Measurements from ENCODE around the gene METTL27. TPM values are rescaled to one million over a fixed set of nuclear protein-coding genes. Genes with fewer than 3 reads are reported as not detected.
"Not testable (repeated sequence)": the region's sequence is repeated elsewhere in the genome, so short reads cannot be mapped to it uniquely, and the experiment has no call there.

METTL27 gene
- total RNA-seq, 1 donor from 2014 or later: not detected

DNA sequence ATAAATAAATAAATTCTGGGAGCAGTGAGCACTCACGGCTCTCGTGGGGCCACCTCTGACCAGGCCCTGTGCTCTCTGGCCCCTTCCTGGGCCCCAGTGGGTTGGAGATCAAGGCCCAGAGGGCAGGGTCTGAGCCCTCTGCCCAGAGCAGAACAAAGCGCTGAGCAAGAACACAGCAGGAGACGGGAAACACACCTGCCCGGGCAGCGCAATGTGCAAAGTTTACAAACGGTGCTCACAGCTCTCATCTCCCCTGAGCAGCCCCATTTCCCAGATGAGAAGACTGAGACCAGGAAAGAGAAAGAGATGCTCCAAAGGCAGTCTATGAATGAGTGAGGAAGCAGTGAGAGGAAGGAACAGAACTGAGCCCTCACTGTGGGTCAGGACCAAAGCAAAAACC, 3.0 kb downstream of the METTL27 start:
- no peak for DNase-seq (ENCODE audit: low spot score)

DNA sequence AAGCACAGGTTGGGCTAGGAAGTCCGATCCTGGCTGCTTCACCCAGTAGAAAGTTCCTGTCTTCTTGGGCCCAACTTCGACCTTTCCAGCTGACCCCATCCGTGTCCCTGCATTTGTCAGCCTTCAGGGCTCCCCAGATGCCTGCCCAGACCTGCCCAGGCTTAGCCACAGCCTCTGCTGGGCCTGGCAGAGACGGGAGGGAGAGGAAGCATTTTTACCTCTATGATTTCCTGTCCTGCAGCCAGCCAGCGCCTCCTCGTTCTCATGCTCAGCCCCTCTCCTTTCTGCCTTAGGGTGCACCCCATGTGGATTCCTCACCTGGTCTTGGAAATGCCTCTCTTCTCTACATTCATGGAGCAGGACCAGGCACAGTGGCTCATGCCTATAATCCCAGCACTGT, 3.7 kb downstream of the METTL27 start:
- no peak for DNase-seq (ENCODE audit: low spot score)

DNA sequence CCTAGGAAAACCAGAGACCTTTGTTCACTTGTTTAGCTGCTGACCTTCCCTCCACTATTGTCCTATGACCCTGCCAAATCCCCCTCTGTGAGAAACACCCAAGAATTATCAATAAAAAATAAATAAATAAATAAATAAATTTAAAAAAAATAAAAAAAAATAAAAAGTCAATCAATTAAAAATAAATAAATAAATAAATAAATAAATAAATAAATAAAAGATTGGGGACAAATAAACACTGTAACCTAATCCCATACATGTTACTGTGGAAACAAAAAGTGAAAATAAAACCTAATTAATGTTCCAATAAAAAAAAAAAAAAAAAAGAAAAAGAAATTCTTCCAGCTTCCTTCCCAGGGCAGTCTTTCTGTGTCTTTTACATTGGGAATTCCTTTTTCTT, 5.1 kb downstream of the METTL27 start:
- DNase-seq (ENCODE audit: low spot score): not testable (repeated sequence)

DNA sequence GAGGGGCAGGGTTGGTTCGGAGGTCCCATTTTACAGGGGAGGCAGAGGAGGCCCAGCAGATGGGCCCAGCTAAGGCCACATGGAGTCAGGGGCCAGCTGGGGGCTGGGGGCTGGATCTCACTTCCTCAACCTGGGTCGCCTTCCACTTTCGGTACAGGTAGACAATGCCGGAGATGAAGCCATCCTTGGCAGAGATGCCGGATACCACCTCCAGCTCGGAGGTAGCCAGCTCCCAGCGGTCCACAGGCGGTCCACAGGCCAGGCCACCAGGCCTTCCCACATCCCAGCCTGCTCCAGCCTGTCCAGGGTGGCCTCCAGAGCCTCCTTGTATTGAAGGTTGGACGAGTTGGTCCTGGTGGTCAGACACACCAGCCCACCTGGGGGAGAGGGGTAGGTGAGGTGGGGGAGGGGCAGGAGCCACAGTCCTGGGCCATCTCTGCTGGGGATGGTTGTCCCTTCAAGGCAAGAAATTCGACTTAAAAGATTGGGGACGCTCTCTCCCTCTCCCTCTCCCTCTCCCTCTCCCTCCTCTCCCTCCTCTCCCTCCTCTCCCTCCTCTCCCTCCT, 7.6 kb downstream of the METTL27 start:
- DNase-seq (ENCODE audit: low spot score): no peak

DNA sequence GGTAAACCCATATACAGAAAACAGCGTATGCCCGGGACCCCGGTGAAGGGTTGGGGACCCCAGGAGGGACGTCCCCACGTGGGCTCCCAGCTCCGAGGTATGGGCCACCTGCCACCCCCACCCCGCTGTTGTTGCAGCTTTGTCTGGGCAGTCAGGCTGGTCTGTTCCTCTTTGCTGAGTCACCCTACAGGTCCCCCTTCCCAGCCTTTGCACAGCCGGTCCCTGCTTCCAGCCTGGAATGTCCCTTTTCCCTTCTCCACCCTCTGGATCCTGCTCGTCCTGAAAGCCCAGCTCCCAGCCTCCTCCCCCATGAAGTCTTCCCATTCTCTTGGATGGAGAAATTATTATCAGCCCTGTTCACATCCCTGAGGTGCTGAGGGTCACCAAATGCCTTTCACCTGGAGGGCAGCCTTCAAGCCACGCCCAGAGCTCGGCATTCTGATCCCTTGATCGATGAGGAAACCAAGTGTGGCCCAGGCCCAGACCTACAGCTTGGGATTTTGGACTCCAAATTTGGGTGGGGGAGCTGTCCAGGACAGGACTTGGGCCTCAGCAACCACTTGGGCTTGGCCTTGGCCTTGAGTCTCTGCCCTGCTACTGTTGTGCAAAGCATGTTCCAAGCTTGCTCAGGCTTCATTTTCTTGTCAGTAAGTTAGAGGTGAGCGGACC, 8.9 kb downstream of the METTL27 start:
- no peak for DNase-seq (ENCODE audit: low spot score)

DNA sequence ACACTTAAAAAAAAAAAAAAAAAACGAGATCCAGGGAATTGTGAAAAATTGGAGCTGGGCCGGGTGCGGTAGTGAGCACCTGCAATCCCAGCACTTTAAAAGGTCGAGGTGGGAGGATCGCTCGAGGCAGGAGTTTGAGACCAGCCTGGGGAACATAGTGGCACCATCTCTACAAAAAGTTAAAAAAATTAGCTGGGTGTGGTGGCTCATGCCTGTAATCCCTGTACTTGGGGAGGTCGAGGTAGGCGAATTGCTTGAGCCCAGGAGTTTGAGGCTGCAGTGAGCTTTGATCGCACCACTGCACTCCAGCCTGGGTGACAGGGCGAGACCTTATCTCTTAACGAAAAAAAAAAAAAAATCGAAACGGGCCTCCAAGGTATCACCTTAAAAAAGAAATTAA, 9.5 kb downstream of the METTL27 start:
- no peak for DNase-seq (ENCODE audit: low spot score)

DNA sequence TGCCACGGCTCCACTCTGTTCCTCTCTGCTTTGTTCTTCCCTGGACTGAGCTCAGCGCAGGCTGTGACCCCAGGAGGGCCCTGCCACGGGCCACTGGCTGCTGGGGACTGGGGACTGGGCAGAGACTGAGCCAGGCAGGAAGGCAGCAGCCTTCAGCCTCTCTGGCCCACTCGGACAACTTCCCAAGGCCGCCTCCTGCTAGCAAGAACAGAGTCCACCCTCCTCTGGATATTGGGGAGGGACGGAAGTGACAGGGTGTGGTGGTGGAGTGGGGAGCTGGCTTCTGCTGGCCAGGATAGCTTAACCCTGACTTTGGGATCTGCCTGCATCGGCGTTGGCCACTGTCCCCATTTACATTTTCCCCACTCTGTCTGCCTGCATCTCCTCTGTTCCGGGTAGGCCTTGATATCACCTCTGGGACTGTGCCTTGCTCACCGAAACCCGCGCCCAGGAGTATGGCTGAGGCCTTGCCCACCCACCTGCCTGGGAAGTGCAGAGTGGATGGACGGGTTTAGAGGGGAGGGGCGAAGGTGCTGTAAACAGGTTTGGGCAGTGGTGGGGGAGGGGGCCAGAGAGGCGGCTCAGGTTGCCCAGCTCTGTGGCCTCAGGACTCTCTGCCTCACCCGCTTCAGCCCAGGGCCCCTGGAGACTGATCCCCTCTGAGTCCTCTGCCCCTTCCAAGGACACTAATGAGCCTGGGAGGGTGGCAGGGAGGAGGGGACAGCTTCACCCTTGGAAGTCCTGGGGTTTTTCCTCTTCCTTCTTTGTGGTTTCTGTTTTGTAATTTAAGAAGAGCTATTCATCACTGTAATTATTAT, 10.3 kb downstream of the METTL27 start:
- peak; percentile 62 for DNase-seq (ENCODE audit: low spot score)

DNA sequence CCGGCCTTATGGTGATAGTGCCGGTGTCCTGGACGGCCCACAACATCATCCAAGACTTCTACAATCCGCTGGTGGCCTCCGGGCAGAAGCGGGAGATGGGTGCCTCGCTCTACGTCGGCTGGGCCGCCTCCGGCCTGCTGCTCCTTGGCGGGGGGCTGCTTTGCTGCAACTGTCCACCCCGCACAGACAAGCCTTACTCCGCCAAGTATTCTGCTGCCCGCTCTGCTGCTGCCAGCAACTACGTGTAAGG, 10.8 kb downstream of the METTL27 start:
- DNase-seq (ENCODE audit: low spot score): no peak

DNA sequence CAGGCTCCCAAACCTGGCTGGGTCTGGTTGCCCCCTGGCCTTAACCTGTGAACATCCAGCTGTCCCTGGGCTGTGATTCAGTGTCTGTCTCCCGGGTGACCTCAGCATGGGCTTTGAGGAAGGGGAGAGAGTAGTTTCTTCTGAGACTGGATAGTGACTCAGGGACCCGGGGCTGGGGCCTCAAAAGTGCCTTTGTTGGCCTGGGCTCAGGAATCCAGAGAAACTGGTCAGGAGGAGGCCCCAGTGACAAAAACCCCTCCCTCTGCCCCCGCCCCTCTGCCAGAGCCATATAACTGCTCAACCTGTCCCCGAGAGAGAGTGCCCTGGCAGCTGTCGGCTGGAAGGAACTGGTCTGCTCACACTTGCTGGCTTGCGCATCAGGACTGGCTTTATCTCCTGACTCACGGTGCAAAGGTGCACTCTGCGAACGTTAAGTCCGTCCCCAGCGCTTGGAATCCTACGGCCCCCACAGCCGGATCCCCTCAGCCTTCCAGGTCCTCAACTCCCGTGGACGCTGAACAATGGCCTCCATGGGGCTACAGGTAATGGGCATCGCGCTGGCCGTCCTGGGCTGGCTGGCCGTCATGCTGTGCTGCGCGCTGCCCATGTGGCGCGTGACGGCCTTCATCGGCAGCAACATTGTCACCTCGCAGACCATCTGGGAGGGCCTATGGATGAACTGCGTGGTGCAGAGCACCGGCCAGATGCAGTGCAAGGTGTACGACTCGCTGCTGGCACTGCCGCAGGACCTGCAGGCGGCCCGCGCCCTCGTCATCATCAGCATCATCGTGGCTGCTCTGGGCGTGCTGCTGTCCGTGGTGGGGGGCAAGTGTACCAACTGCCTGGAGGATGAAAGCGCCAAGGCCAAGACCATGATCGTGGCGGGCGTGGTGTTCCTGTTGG, 11.4 kb downstream of the METTL27 start, which contains the start of gene CLDN4:
TSS of gene CLDN4 (plus strand) at position 316 of the 903 bp plus-strand sequence. CDS start at position 522, 206 bp downstream.
- peak; percentile 78 for DNase-seq (ENCODE audit: low spot score)

DNA sequence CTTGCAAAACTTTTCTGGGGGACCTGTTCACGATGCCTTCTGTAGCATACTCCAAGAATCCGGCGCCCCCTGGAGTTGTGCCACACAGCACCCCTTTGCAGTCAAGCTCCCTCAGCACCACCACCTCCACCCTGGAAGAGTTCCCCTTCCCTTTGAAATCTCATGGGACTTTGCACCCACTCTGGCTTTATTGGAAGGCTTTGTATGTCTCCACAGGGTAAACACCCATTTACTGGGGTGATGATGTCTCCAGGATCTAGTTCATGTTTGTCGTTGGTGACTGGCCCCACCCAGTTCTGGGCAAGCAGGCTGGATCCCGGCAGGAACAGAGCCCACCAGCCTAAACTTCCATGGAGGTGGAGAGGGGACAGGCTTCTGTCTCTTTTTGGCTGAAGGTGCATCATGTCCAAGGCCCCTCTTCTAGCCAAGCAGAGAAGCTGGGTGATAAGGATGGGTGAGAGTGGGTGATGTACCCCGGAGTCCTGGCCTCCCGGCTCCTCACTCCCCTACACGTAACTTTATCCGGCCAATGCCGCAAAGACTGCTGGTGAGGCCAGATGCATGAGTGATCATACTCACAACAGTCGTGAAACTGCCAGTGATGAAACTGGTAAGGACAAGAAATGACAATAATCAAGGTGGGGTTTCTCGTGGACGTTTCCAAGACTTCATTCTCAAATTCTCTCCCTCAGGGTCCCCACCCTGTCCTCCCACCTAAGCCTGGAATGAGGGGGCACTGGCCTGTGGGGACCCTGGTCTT, 12.2 kb downstream of the METTL27 start:
- DNase-seq (ENCODE audit: low spot score): no peak

DNA sequence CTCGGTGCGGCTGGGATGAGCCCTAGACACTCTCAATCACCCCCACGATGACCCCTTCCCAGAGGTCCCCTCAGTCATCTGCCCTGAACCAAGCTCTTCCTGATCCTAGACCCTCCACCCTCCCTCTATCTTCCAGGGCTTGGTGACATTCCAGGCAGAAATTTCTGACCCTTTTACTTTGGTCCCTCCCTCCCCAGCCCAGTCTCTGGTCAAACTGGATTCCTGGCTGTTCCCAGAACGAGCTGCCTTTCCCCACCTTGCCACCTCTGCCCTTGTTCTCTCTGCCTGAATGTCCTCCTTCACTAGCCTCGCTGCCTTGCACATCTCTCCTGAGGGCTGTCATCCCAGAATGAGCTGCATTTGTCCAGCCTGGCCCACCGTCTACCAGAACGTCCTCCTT, 12.8 kb downstream of the METTL27 start:
- no peak for DNase-seq (ENCODE audit: low spot score)

DNA sequence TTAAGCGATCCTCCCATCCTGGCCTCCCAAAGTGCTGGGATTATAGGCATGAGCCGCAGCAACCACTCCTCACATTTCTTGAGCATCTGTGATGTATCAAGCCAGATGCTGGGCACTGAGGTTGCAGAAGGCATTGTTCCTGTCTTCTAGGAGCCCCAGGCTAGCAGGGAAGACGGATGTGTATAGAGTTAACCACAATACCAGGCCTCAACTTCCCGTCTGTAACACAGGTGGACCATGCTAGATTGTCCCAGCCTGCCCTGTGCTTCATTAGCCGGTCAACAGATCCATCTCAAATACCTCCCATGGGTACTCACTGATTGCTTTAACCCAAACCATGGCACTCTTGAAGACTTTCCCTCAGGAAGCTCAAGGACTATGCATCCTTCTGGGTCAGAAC, 13.3 kb downstream of the METTL27 start:
- no peak for DNase-seq (ENCODE audit: low spot score)

DNA sequence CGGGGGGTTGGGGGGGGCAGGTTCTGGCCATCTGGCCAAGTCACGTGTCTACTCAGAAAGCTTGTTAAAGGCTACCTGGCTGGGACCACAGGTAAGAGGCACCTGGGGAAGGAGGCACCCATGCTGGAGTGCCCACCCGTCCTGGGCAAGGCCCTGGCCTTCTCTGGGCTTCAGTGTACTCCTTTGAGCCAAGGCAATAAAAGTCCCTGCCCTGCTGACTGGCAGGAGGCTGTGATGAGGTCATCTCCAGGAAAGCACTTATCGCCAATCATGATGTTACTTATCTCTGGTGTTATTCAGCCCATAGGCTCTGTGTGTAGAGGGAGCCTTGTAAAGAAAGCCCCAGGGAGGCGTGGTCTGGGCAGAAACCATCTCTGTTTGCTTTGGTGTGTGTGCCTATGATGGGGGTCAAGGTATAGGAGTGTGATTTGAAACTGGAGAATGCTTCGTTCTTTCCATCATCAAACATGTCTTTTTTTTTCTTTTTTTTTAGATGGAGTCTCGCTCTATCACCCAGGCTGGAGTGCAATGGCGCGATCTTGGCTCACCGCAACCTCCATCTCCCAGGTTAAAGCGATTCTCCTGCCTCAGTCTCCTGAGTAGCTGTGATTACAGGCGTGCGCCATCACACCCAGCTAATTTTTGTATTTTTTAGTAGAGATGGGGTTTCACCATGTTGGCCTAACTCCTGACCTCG, 14.1 kb downstream of the METTL27 start:
- peak; percentile 74 for DNase-seq (ENCODE audit: low spot score)

DNA sequence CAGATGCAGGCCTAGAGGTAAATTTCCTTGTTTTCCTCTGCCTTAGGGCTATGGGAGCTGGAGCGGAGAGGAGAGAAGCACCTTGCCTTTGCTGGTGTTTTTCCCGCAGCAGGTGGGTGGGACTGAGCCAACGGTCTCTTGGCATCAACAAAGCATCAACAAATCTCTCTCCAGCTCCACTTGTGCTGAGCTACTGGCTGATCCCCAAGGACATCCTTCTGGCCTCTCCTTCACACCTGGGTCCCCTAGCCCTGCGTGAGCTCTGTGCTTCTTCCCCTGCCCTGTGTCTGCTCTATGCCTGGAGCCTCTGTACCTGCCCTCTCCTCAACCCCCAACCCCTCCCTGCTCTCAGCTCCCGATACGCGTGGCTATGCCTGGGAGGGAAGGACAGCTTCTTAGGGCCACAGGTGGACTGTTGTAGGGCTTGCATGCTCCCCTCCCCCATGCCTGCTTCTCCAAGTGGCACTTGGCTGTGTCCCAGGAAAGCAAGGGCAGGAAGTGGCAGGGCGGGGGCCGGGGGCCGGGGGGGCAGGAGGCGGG, 14.7 kb downstream of the METTL27 start:
- DNase-seq (ENCODE audit: low spot score): no peak

DNA sequence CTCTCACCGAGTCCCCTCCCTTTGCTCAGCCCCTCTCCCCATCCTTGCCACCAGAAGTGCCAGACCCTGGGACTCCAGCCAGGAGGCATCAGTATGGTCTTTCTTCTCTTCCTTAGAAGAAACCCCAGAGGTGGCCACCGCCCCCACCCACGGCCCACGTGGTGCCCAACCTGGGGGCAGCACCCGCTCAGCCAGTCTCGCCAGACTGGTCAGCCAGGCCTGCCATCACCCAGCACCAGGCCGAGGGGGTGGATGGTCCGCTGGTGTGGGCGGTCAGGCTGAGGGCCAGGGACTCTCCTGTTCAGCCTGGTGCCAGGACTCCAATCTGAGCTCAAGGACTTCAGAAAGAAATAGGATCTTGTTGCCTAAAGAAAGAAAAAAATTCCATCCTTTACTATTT, 17.3 kb downstream of the METTL27 start:
- no peak for DNase-seq (ENCODE audit: low spot score)

DNA sequence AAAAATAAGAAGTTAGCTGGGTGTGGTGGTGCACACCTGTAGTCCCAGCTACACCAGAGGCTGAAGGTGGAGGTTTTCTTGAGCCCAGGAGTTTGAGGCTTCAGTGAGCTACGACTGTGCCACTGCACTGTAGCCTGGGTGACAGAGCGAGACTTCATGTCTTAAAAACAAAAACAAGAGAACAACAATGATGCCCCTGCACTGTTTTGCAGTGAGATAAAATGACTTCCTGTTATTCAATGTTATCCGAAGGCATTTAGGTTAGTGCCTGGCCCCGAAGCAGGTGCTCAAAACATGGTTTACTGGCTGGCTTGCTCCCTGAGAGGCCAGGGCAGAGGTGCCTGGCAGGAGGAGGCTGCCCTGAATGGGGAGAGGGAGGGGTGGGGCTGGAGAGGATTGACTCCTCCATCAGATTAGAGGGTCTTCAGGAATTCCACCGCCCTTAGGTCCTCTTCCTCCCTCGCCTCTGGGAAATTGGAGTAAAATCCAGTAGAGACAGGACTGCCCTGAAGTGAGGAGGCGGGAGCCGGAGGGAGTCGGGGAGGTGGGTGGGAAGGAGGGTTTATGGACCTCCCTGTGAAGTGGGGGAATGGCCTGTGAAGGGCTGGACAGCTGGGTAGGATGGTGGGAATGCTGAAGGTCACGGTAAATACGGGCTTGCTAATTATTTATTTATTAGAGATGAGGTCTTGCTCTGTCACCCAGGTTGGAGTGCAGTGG, 18.3 kb downstream of the METTL27 start:
- DNase-seq (ENCODE audit: low spot score): no peak

DNA sequence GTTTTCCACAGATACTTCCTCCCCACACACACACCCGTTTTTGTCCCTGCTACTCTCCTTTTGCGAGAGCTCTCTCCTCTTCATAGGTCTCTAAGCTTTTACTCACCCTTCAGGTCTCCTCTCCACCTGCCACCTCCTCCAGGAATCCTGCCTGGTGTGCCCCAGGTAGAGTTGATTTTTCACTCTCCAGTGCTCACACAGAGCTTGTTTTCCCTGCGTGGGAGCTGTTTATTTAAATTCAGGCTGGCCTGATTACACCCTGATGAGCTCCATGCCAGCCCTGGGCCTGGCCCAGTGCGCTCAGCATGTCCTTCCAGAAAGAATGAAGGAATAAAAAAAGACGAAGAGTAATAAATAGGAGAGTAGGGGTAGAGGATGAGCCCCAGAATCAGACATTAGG, 19.1 kb downstream of the METTL27 start:
- no peak for DNase-seq (ENCODE audit: low spot score)

DNA sequence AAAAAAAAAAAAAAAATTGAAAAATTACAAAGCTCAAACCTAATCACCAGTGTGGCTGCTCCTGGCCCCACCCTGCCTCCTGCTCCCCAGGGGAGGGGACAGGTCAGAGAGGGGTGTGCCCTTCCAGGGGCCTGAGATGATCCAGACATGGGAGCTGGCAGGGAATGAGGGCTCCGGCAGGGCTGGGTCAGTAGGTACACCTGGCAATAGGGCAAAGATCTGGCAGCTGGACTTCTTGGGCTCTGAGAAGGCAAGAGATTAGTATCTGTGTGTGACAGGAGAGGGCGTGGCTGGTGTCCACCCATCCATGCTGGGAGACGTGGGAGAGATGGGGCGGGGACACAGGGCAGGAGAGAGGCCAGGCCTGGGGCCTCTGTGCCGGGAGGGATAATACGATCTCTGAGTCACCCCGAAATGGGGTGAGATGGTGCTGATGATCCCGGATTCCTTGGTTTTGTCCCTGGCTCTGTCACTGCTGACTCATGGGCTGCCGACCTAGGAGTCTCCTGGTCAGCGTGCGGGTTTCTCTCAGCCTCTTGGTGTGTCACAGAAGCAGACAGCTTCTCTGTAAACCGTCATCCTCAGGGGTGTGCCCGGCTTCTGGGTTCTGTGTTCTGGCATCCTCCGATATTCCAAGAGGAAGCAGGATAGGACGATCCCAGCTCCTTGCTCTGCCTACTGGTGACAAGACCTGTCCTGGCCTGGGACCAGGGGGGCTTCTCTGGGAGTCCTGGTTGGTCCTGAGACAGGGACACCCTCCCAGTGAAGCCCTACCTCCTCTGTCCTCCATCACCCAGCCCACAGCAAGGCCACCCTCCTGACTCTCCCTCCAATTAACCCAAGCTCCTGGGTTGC, 19.8 kb downstream of the METTL27 start:
- DNase-seq (ENCODE audit: low spot score): peak; percentile 87
